Naive thymus-derived CD4-positive, alpha-beta T cell (primary cell): ENCODE measurements around the gene TATDN2. TPM values are rescaled to one million over a fixed set of nuclear protein-coding genes. Genes with fewer than 3 reads are reported as not detected.
A peak's percentile ranks its signal among the peaks of the same experiment; 100 is the strongest.

Source experiments
- ATAC-seq: fragments of 150-1000 bp; cut with Tn5 transposase; 2 replicates; pipeline ENCODE4 v1.10.0; 2021; ENCODE audit warnings: mild to moderate bottlenecking, moderate library complexity
- CTCF ChIA-PET: fragments of 350-600 bp; sonication (Branson Sonifier 250); formaldehyde crosslinking; loops from one replicate; lab custom pipeline; 2021; ENCODE audit warnings: antibody characterized with exemption; lab: Charles Lee
- POLR2A ChIA-PET: fragments of 350-600 bp; sonication (Branson Sonifier 250); formaldehyde crosslinking; loops from one replicate; lab custom pipeline; 2021; ENCODE audit warnings: antibody characterized with exemption, inconsistent platforms; lab: Charles Lee
- DNase-seq, 9 donors: peaks; one replicate each; pipeline versions ENCODE4 v3.0.0 to v3.0.0-alpha.2; 2020 to 2022; ENCODE audit warnings: mixed read lengths in 1 of 9
- H3K27ac ChIP-seq: one replicate; pipeline ENCODE4 v1.7.0; 2013; ENCODE audit warnings: mild to moderate bottlenecking, low read depth, low read length, moderate library complexity
- H3K27me3 ChIP-seq, 2 donors: one replicate each; pipeline ENCODE4 v1.7.0; 2013; ENCODE audit warnings: low read length in 2 of 2, mild to moderate bottlenecking in 2 of 2, moderate library complexity in 2 of 2; ENCODE audit not compliant: control insufficient read depth in 2 of 2, insufficient read depth in 2 of 2
- H3K36me3 ChIP-seq, 3 experiments: 1 replicate in 2 of 3; 2 replicates in 1 of 3; pipeline ENCODE4 v1.7.0; 2013; ENCODE audit warnings: low read length in 3 of 3, mild to moderate bottlenecking in 3 of 3, moderate library complexity in 1 of 3; ENCODE audit not compliant: insufficient read depth in 3 of 3, control insufficient read depth in 2 of 3
- H3K4me1 ChIP-seq, 2 donors: one replicate each; pipeline ENCODE4 v1.7.0; 2013; ENCODE audit warnings: low read length in 2 of 2, mild to moderate bottlenecking in 2 of 2, moderate library complexity in 1 of 2; ENCODE audit not compliant: control insufficient read depth in 2 of 2, insufficient read depth in 2 of 2
- H3K4me3 ChIP-seq: 2 replicates; pipeline ENCODE4 v1.7.0; 2013; ENCODE audit warnings: mild to moderate bottlenecking, low read length
- H3K9me3 ChIP-seq, 3 experiments: 1 replicate in 2 of 3; 2 replicates in 1 of 3; pipeline ENCODE4 v1.7.0; 2013; ENCODE audit warnings: low read length in 3 of 3; ENCODE audit not compliant: control insufficient read depth in 2 of 3
- H3K27ac Mint-ChIP-seq, 9 donors: one replicate each; pipeline ENCODE4 v1.8.0; 2020 to 2022; ENCODE audit warnings: mixed read lengths in 9 of 9, mild to moderate bottlenecking in 8 of 9, moderate library complexity in 5 of 9, inconsistent platforms in 2 of 9
- H3K27me3 Mint-ChIP-seq, 5 donors: one replicate each; pipeline ENCODE4 v1.8.0; 2021 to 2022; ENCODE audit warnings: mixed read lengths in 5 of 5, mild to moderate bottlenecking in 1 of 5
- H3K36me3 Mint-ChIP-seq, 5 donors: one replicate each; pipeline ENCODE4 v1.8.0; 2020 to 2022; ENCODE audit warnings: mixed read lengths in 5 of 5, mild to moderate bottlenecking in 3 of 5, inconsistent platforms in 1 of 5
- H3K4me1 Mint-ChIP-seq, 7 donors: one replicate each; pipeline ENCODE4 v1.8.0; 2020 to 2022; ENCODE audit warnings: mixed read lengths in 7 of 7, mild to moderate bottlenecking in 3 of 7, inconsistent platforms in 1 of 7
- H3K4me3 Mint-ChIP-seq, 10 donors: one replicate each; pipeline ENCODE4 v1.8.0; 2020 to 2022; ENCODE audit warnings: mild to moderate bottlenecking in 10 of 10, mixed read lengths in 10 of 10, moderate library complexity in 6 of 10, inconsistent platforms in 2 of 10
- H3K9me3 Mint-ChIP-seq, 11 donors: one replicate each; pipeline ENCODE4 v1.8.0; 2020 to 2022; ENCODE audit warnings: mixed read lengths in 11 of 11, mild to moderate bottlenecking in 4 of 11, inconsistent platforms in 1 of 11, moderate library complexity in 1 of 11
- intact Hi-C, 2 donors: fragments of 100-400 bp; cut with micrococcal nuclease; formaldehyde crosslinking; loops; one replicate each; pipeline ENCODE4 v1.15.1; 2023
- polyA plus RNA-seq, 2 donors: library from polyadenylated mRNA; unstranded; fragments of 300-500 nt; fragmentation: Illumina TruSeq; gene quantifications; one replicate each; pipeline ENCODE4 v1.2.3, GENCODE V29; 2021
- total RNA-seq, 6 experiments: library from RNA in 5 of 6; stranded (reverse) in 5 of 6; gene quantifications; 1 replicate in 5 of 6; 2 replicates in 1 of 6; pipeline ENCODE4 v1.2.3 and lab custom pipeline; 2021 to 2026

Gene TATDN2
- total and polyA plus RNA-seq, 7 experiments from 2014 or later = 12.9 to 88.8 (median 68.7) TPM

- no peak overlapping the region for H3K27ac ChIP-seq
- no peaks in the 10 kb centered on the region for H3K27me3 ChIP-seq
- H3K4me1 Mint-ChIP-seq = peaks cover 37 to 76% (median 50%) of the 10 kb centered on the region in 7 donors
- H3K4me3 Mint-ChIP-seq = peak overlapping the region; percentile 0 to 85 (median 37)
- DNase-seq (peak; percentile 25 to 65 (median 57)), ATAC-seq (peak; percentile 73)
- CTCF ChIA-PET = interaction anchor here (1.4 kb wide), 1 partner anchor 30 kb away, joined by 7 read pairs; no protein-coding TSS in a partner anchor
- no peaks in the 10 kb centered on the region for H3K9me3 ChIP-seq
- peaks cover 0 to 2% (median 0%) of the 10 kb centered on the region in 11 donors for H3K9me3 Mint-ChIP-seq
- peaks cover 30 to 31% of the 10 kb centered on the region in 2 donors for H3K4me1 ChIP-seq
- peak overlapping the region; percentile 60 to 93 (median 86) for H3K27ac Mint-ChIP-seq
- POLR2A ChIA-PET = interaction anchor here (0.9 kb wide), 1 partner anchor 23 kb away, joined by 3 read pairs; no protein-coding TSS in a partner anchor
- no peaks in the 10 kb centered on the region for H3K27me3 Mint-ChIP-seq
- no peak overlapping the region for H3K4me3 ChIP-seq
- intact Hi-C loops = loop anchor here (1.0 to 2.0 kb wide), 15 partner anchors 17 to 443 kb away; partner anchors contain the start of genes BRK1 (in 2 of the 2), CRELD1 (in 2 of the 2), EMC3 (in 1 of the 2) and FANCD2 (in 1 of the 2)
- H3K36me3 ChIP-seq = peaks cover 0 to 7% (median 0%) of the 10 kb centered on the region in 3 experiments
- H3K36me3 Mint-ChIP-seq = peaks cover 0 to 41% (median 8%) of the 10 kb centered on the region in 5 donors
Observed at GRCh38 chr3:10224794-10225665, 23.2 kb upstream of the TATDN2 start.

DNA sequence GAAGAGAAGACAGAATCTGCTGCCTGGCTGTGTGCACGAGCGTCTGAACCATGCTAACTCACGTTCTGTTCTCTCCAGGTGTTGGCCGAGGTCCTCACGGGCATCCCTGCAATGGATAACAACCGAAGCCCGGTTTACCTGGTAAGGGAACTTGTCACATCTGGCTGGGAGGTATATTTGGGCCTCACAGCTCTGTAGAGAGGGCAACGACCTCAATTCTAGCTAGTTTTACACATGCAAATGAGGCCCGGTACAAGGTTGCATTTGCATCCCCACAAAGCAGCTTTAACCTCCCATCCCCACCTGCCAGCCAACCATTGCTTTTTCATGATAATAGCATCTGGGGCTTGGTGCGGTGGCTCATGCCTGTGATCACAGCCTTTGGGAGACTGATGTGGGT is 22.0 kb upstream of the TATDN2 start:
- Histone ChIP-seq H3K27me3 (no peaks in the 10 kb centered on the region), H3K27ac (no peak overlapping the region), H3K9me3 (no peaks in the 10 kb centered on the region), H3K4me3 (no peak overlapping the region), H3K4me1 (peaks cover 26 to 31% of the 10 kb centered on the region in 2 donors), H3K36me3 (peaks cover 0 to 7% (median 0%) of the 10 kb centered on the region in 3 experiments)
- no peaks in the 10 kb centered on the region for H3K27me3 Mint-ChIP-seq
- peaks cover 0 to 36% (median 8%) of the 10 kb centered on the region in 5 donors for H3K36me3 Mint-ChIP-seq
- intact Hi-C loops = no loop called here
- H3K4me1 Mint-ChIP-seq = peaks cover 31 to 66% (median 42%) of the 10 kb centered on the region in 7 donors
- POLR2A ChIA-PET = interaction anchor here (0.9 kb wide), 1 partner anchor 21 kb away, joined by 3 read pairs; no protein-coding TSS in a partner anchor
- CTCF ChIA-PET = interaction anchor here (0.7 to 1.4 kb wide), 2 partner anchors 31 to 421 kb away, joined by 3 to 7 read pairs; no protein-coding TSS in a partner anchor
- ATAC-seq (no peak), DNase-seq (no peak)
- H3K4me3 Mint-ChIP-seq = no peak overlapping the region
- H3K27ac Mint-ChIP-seq = no peak overlapping the region
- peaks cover 0 to 2% (median 0%) of the 10 kb centered on the region in 11 donors for H3K9me3 Mint-ChIP-seq

GRCh38 chr3:10228248-10228950 is 19.9 kb upstream of the TATDN2 start:
- POLR2A ChIA-PET = interaction anchor here (0.7 to 1.6 kb wide), 3 partner anchors 34 to 832 kb away, joined by 3 read pairs; no protein-coding TSS in a partner anchor
- H3K4me1 ChIP-seq = peaks cover 24 to 29% of the 10 kb centered on the region in 2 donors

DNA sequence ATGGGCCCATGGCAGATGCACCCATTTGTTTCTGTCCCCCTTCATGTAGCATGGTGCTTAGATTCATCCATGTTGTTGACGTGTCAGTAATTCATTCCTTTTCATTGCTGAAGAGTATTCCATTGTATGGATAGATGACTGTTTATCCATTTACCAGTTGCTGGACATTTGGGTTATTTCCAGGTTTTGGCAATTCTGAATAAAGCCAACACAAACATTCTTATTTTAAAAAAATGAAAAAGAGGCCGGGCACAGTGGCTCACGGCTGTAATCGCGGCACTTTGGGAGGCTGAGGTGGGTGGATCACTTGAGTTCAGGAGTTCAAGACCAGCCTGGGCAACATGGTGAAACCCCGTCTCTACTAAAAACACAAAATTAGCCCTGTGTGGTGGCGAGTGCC is 18.7 kb upstream of the TATDN2 start:
- peak overlapping the region in 3 of 9 donors; percentile 20 to 48 (median 46) for H3K27ac Mint-ChIP-seq
- H3K36me3 Mint-ChIP-seq = peaks cover 0 to 22% (median 12%) of the 10 kb centered on the region in 5 donors

More at GRCh38 chr3:10228248-10228950, 19.9 kb upstream of the TATDN2 start:
- Histone ChIP-seq H3K36me3 (no peaks in the 10 kb centered on the region), H3K9me3 (no peaks in the 10 kb centered on the region), H3K4me3 (no peak overlapping the region), H3K27ac (no peak overlapping the region), H3K27me3 (no peaks in the 10 kb centered on the region)
- peak; percentile 50 for ATAC-seq
- Mint-ChIP-seq H3K9me3 (peaks cover 0 to 2% (median 0%) of the 10 kb centered on the region in 11 donors), H3K4me3 (peak overlapping the region in 2 of 10 donors; percentile 18 to 67), H3K36me3 (peaks cover 0 to 27% (median 12%) of the 10 kb centered on the region in 5 donors), H3K4me1 (peaks cover 26 to 52% (median 36%) of the 10 kb centered on the region in 7 donors), H3K27me3 (no peaks in the 10 kb centered on the region), H3K27ac (peak overlapping the region in 8 of 9 donors; percentile 3 to 82 (median 70))
- intact Hi-C loops = loop anchor here in 1 of 2 donors (1.0 kb wide), 2 partner anchors 14 to 39 kb away; no protein-coding TSS in a partner anchor
- CTCF ChIA-PET = interaction anchor here (1.6 kb wide), 1 partner anchor 35 kb away, joined by 3 read pairs; no protein-coding TSS in a partner anchor
- peak in 1 of 9 donors; percentile 46 for DNase-seq

GRCh38 chr3:10232137-10232536 is 16.1 kb upstream of the TATDN2 start:
- Mint-ChIP-seq H3K27ac (peak overlapping the region in 1 of 9 donors; percentile 38), H3K9me3 (peaks cover 0 to 2% (median 0%) of the 10 kb centered on the region in 11 donors), H3K27me3 (no peaks in the 10 kb centered on the region), H3K4me3 (no peak overlapping the region), H3K36me3 (peaks cover 0 to 29% (median 20%) of the 10 kb centered on the region in 5 donors), H3K4me1 (peaks cover 8 to 32% (median 17%) of the 10 kb centered on the region in 7 donors)
- ATAC-seq = peak; percentile 74
- DNase-seq = no peak
- ChIA-PET CTCF (interaction anchor here (0.7 kb wide), 1 partner anchor 24 kb away, joined by 3 read pairs; no protein-coding TSS in a partner anchor), POLR2A (interaction anchor here (0.6 kb wide), 1 partner anchor 13 kb away, joined by 3 read pairs; no protein-coding TSS in a partner anchor)
- Histone ChIP-seq H3K27ac (no peak overlapping the region), H3K36me3 (peaks cover 0 to 18% (median 0%) of the 10 kb centered on the region in 3 experiments), H3K27me3 (no peaks in the 10 kb centered on the region), H3K4me3 (no peak overlapping the region), H3K4me1 (peaks cover 8 to 10% of the 10 kb centered on the region in 2 donors), H3K9me3 (no peaks in the 10 kb centered on the region)
- intact Hi-C loops = no loop called here

More for the DNA sequence above, 18.7 kb upstream of the TATDN2 start:
- DNase-seq (no peak), ATAC-seq (no peak)
- ChIA-PET POLR2A (interaction anchor here (0.6 to 1.1 kb wide), 2 partner anchors 11 to 198 kb away, joined by 3 read pairs; no protein-coding TSS in a partner anchor), CTCF (no interaction called here)
- Histone ChIP-seq H3K9me3 (no peaks in the 10 kb centered on the region), H3K27me3 (no peaks in the 10 kb centered on the region), H3K4me1 (peaks cover 19 to 23% of the 10 kb centered on the region in 2 donors), H3K4me3 (no peak overlapping the region), H3K36me3 (peaks cover 0 to 7% (median 0%) of the 10 kb centered on the region in 3 experiments), H3K27ac (no peak overlapping the region)
- peaks cover 17 to 41% (median 27%) of the 10 kb centered on the region in 7 donors for H3K4me1 Mint-ChIP-seq
- intact Hi-C loops = no loop called here
- H3K9me3 Mint-ChIP-seq = peaks cover 0 to 2% (median 0%) of the 10 kb centered on the region in 11 donors
- no peaks in the 10 kb centered on the region for H3K27me3 Mint-ChIP-seq
- no peak overlapping the region for H3K4me3 Mint-ChIP-seq
